GM12872 (cell line): Measurements from ENCODE around the gene TMEM198.

Experiments used
- TF ChIP-seq, protein P1 (sequence below): IDR thresholded peaks from 3 replicates; pipeline ENCODE4 v1.5.1; 2011; ENCODE audit warnings: low read depth, mild to moderate bottlenecking, low read length, moderate library complexity; ENCODE audit not compliant: insufficient read depth

TMEM198 gene

DNA sequence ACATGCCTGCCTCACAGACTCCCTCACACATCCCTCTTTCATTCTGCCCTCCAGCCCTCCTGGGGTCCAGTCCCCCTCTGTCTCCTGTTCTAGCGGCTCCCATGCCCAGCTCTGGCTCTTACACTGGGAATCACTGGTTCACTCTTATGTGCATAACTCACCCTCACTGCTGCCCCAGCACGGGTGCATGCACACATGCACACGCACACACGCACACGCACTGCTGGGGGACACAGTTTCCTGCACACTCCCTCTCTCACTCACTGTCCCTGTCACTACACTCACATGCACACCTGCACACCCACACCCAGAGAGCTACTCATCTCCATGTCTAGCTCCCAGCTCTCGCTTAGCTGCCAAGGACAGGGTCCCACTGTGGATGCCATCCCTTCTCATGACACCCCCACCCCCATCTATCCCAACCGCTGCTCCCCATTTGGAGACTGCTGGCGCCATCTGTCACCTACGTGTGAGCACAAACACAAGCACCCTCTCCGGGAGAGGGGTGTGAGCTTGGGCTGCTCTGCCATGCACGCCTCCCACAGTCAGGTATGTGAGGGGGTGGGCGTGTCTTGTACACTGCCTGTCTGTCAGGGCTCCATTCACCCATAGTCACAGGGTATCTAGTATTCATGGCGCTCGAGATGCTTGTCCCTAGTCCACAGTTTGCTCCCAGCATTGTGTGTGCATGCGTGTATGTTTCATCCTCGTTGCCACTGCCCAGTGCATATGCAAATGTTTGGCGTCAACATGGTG, 27.8 kb upstream of the TMEM198 start:
- TF ChIP-seq, protein P1, sequence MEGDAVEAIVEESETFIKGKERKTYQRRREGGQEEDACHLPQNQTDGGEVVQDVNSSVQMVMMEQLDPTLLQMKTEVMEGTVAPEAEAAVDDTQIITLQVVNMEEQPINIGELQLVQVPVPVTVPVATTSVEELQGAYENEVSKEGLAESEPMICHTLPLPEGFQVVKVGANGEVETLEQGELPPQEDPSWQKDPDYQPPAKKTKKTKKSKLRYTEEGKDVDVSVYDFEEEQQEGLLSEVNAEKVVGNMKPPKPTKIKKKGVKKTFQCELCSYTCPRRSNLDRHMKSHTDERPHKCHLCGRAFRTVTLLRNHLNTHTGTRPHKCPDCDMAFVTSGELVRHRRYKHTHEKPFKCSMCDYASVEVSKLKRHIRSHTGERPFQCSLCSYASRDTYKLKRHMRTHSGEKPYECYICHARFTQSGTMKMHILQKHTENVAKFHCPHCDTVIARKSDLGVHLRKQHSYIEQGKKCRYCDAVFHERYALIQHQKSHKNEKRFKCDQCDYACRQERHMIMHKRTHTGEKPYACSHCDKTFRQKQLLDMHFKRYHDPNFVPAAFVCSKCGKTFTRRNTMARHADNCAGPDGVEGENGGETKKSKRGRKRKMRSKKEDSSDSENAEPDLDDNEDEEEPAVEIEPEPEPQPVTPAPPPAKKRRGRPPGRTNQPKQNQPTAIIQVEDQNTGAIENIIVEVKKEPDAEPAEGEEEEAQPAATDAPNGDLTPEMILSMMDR = no peak

DNA sequence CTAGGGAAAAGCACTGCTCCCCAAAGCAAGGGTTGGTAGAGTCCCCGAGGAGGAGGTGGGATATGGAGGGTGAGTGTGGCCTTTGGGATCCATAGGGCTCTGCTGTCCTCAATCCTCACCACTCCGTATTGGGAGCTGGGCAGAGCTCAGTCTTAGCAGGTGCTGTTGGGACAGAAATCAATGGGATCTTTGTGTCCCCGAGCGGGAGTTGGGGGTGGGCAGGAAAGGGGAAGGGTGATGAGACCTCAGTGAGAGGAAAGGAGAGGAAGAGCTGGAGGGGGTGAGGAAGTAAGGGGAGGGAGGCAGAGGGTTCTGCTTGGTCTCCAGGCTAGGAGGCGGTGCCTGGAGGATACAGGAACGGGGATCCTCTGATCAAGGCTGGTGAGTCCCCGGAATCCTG, 26.9 kb upstream of the TMEM198 start:
- TF ChIP-seq, protein P1 = no peak

GRCh38 chr2:219517954-219518778, 25.7 kb upstream of the TMEM198 start:
- TF ChIP-seq, protein P1 = no peak

DNA sequence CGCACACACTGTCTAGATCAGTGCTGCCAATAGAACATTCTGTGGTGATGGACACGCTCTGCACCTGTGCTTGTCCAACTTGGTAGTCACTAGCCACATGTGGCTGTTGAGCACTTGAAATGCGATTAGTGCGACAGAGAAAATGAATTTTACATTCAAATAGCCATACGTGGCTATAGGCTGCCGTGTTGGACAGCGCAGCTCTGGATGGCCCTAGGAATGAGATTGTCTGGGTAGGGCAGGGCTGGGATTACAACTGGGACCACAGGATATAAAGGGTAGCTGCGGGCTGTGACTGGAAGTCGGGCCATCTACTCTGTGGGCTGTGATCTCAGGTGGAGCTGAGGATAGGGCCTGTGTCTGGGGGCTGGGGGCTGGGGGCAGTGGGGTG, 24.3 kb upstream of the TMEM198 start:
- TF ChIP-seq, protein P1 = no peak

- TF ChIP-seq, protein P1 = no peak
Measured at GRCh38 chr2:219520079-219520478, 23.7 kb upstream of the TMEM198 start.

DNA sequence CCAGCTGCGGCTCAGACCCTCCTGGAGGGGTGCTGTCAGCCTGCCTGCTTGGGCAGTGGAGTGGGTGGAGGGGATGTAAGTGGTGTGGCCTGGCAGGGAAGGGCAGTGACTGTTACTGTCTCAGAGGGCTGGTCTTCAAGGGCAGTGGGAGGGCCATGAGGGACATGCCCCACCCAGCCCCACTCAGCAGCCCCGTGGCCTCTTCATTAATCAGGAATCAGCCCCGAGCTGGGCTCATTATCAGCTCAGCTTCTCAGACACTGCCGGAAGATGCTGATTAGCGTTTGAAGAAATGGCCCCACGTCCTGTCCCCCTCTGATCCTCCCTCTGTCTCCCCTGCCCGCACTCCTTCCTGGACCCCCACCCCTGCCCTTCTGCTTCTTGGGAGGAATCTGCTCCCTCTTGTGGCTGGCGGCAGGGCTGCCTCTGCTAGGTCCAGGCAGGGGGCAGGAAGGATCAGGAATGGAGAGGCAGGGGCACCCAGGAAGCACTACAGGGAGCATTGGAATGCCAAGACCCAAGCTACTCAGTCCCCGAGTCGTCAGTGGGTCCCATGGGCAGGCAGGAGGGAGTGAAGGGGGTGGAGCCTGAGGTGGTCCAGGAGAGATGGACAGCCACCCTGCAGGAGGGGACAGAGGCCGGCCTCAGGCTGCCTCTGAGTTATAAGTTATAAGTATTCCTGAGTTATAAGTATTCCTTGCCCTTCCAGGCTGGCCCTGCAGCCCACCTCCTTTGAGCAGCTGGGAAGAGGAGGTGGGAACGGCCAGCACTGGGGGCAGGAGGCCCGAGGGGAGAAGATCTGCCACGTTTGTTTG, 22.6 kb upstream of the TMEM198 start:
- TF ChIP-seq, protein P1 = peak; percentile 31; the same call in 1 of the 3 replicates
